CD4-positive, alpha-beta T cell (primary cell): Measurements from ENCODE around the gene STIP1. TPM values are rescaled to one million over a fixed set of nuclear protein-coding genes. Genes with fewer than 3 reads are reported as not detected.
A peak's percentile ranks its signal among the peaks of the same experiment; 100 is the strongest.

Experiments
- ATAC-seq: fragments of 200-7000 bp; cut with Tn5 transposase; one replicate; pipeline ENCODE4 v1.10.0; 2022; ENCODE audit warnings: mild to moderate bottlenecking; ENCODE audit not compliant: poor library complexity
- CTCF ChIA-PET: fragments of 350-600 bp; sonication (Branson Sonifier 250); formaldehyde crosslinking; loops from one replicate; lab custom pipeline; 2021; ENCODE audit warnings: antibody characterized with exemption, inconsistent platforms; lab: Charles Lee
- POLR2A ChIA-PET: fragments of 350-600 bp; sonication (Branson Sonifier 250); formaldehyde crosslinking; loops from one replicate; lab custom pipeline; 2021; ENCODE audit warnings: antibody characterized with exemption, inconsistent platforms; lab: Charles Lee
- DNase-seq, 14 experiments: peaks; one replicate each; pipeline ENCODE4 v3.0.0-alpha.2; 2013 to 2020; ENCODE audit warnings: mixed read lengths in 2 of 14
- H3K27ac ChIP-seq, 2 donors: one replicate each; pipeline versions ENCODE4 v1.5.1 to v1.7.0; 2013; ENCODE audit warnings: low read length in 2 of 2, low read depth in 1 of 2, mild to moderate bottlenecking in 1 of 2
- H3K27me3 ChIP-seq, 2 experiments: 1 replicate in 1 of 2; 2 replicates in 1 of 2; pipeline versions ENCODE4 v1.6.1 to v1.7.0; 2013; ENCODE audit warnings: low read length in 2 of 2, control low read depth in 1 of 2, mild to moderate bottlenecking in 1 of 2, moderate library complexity in 1 of 2; ENCODE audit not compliant: insufficient read depth in 2 of 2, control insufficient read depth in 1 of 2
- H3K36me3 ChIP-seq: one replicate; pipeline ENCODE4 v1.6.1; 2013; ENCODE audit warnings: low read length, control low read depth; ENCODE audit not compliant: insufficient read depth
- H3K4me1 ChIP-seq: one replicate; pipeline ENCODE4 v1.6.1; 2013; ENCODE audit warnings: low read length, control low read depth; ENCODE audit not compliant: insufficient read depth
- H3K4me3 ChIP-seq: one replicate; pipeline ENCODE4 v1.5.1; 2013; ENCODE audit warnings: mild to moderate bottlenecking, low read length, moderate library complexity
- H3K9me3 ChIP-seq, 2 experiments: 1 replicate in 1 of 2; 2 replicates in 1 of 2; pipeline versions ENCODE4 v1.6.1 to v1.7.0; 2013; ENCODE audit warnings: low read length in 2 of 2, mild to moderate bottlenecking in 2 of 2, control low read depth in 1 of 2, moderate library complexity in 1 of 2; ENCODE audit not compliant: control insufficient read depth in 1 of 2, insufficient read depth in 1 of 2
- H3K27ac Mint-ChIP-seq: one replicate; pipeline ENCODE4 v1.8.0; 2020; ENCODE audit warnings: mixed read lengths
- H3K27me3 Mint-ChIP-seq: one replicate; pipeline ENCODE4 v1.8.0; 2021; ENCODE audit warnings: mixed read lengths
- H3K36me3 Mint-ChIP-seq: one replicate; pipeline ENCODE4 v1.8.0; 2021; ENCODE audit warnings: low read depth, mixed read lengths
- H3K4me1 Mint-ChIP-seq: one replicate; pipeline ENCODE4 v1.8.0; 2021; ENCODE audit warnings: low read depth, mixed read lengths
- H3K4me3 Mint-ChIP-seq: one replicate; pipeline ENCODE4 v1.8.0; 2020; ENCODE audit warnings: mild to moderate bottlenecking, mixed read lengths
- H3K9me3 Mint-ChIP-seq: one replicate; pipeline ENCODE4 v1.8.0; 2020; ENCODE audit warnings: mixed read lengths
- intact Hi-C, 2 experiments: fragments of 100-400 bp; cut with DNase I in 1 of 2; cut with micrococcal nuclease in 1 of 2; formaldehyde crosslinking; loops; one replicate each; pipeline versions ENCODE4 v1.15.1 to v1.9.0; 2023 to 2025; cut with DNase I, micrococcal nuclease
- total RNA-seq, 174 experiments: library from RNA in 2 of 174; stranded (reverse) in 2 of 174; gene quantifications; one replicate each; pipeline ENCODE4 v1.2.3 and lab custom pipeline; 2021 to 2026
- TF ChIP-seq, protein P1 (sequence below): fragments of 200-600 bp; IDR thresholded peaks from one replicate; pipeline ENCODE4 v1.8.0; 2022; ENCODE audit warnings: antibody characterized with exemption, mild to moderate bottlenecking

The STIP1 gene
- total RNA-seq, 2 experiments from 2014 or later: 29.0 to 37.5 TPM

DNA sequence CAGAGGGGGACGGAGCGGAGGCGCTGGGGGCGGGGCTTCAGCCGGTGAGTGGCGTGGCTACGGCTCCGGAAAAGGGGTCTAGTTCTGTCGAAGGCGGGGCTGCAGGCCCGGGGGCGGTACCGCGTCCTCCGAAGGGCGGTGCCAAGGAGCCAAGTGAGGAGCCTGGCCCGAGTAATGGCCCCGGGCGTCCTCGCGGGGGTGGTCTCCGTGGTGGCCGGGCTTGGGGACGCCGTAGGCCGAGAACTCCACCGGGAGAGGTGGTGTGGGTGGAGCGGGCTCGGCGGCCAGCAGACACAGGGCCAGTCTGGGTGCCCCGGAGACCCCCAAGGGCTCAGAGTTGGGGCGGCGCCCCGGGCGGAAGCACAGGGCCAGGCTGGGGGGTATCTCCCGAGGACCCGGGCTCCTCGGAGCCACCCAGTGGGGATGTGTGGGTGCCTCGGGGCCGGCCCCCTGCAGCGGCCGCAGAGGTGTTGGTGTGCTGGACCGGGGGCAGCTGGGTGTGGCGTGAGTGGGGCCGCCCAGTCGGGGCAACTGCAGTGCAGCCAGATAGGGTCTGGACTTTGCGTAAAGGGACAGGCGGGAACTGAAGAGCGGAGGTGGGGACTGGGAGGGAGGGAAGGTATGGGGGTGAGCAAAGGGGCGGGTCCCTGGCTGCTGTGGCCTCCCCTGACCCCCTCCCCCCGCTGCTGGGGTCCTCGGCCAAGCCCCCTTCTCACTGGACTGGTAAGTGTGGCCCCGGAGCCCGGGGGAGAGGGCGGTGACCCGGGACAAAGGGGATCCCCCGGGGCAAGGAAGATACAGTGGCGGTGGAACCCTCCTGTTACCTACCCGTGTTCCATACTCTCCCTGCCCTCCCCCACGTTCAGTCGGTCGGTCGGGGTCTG, 55.8 kb downstream of the STIP1 start:
- Mint-ChIP-seq H3K4me1 (peaks cover 45% of the 10 kb centered on the region), H3K27ac (peak overlapping the region; percentile 100), H3K9me3 (no peaks in the 10 kb centered on the region), H3K27me3 (no peaks in the 10 kb centered on the region), H3K4me3 (peak overlapping the region; percentile 98), H3K36me3 (peaks cover 34% of the 10 kb centered on the region)
- DNase-seq: peak in 7 of 14 experiments; percentile 99 to 100 (median 100)
- no peaks in the 10 kb centered on the region for H3K27me3 ChIP-seq
- TF ChIP-seq, protein P1, sequence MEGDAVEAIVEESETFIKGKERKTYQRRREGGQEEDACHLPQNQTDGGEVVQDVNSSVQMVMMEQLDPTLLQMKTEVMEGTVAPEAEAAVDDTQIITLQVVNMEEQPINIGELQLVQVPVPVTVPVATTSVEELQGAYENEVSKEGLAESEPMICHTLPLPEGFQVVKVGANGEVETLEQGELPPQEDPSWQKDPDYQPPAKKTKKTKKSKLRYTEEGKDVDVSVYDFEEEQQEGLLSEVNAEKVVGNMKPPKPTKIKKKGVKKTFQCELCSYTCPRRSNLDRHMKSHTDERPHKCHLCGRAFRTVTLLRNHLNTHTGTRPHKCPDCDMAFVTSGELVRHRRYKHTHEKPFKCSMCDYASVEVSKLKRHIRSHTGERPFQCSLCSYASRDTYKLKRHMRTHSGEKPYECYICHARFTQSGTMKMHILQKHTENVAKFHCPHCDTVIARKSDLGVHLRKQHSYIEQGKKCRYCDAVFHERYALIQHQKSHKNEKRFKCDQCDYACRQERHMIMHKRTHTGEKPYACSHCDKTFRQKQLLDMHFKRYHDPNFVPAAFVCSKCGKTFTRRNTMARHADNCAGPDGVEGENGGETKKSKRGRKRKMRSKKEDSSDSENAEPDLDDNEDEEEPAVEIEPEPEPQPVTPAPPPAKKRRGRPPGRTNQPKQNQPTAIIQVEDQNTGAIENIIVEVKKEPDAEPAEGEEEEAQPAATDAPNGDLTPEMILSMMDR: no peak
- intact Hi-C loops: loop anchor here (1.0 to 5.0 kb wide), 7 partner anchors 11 to 63 kb away; partner anchors contain the start of genes DNAJC4 (in 2 of the 2), ESRRA (in 2 of the 2), FERMT3 (in 2 of the 2) and GPR137 (in 2 of the 2)
- peaks cover 60% of the 10 kb centered on the region for H3K4me1 ChIP-seq
- CTCF ChIA-PET: interaction anchor here (0.9 to 1.9 kb wide), 5 partner anchors 10 to 63 kb away, joined by 4 to 10 read pairs (median 7); partner anchors contain the start of genes NUDT22, PLCB3 and TRPT1
- H3K4me3 ChIP-seq: peak overlapping the region; percentile 80
- POLR2A ChIA-PET: interaction anchor here (0.6 to 6.2 kb wide), 23 partner anchors 8 to 1589 kb away, joined by 3 to 69 read pairs (median 5); partner anchors contain the start of genes BAD, CCDC88B, DNAJC4 and FERMT3
- H3K9me3 ChIP-seq: no peaks in the 10 kb centered on the region
- peaks cover 22% of the 10 kb centered on the region for H3K36me3 ChIP-seq
- no peak for ATAC-seq
- H3K27ac ChIP-seq: peak overlapping the region; percentile 97 to 100

DNA sequence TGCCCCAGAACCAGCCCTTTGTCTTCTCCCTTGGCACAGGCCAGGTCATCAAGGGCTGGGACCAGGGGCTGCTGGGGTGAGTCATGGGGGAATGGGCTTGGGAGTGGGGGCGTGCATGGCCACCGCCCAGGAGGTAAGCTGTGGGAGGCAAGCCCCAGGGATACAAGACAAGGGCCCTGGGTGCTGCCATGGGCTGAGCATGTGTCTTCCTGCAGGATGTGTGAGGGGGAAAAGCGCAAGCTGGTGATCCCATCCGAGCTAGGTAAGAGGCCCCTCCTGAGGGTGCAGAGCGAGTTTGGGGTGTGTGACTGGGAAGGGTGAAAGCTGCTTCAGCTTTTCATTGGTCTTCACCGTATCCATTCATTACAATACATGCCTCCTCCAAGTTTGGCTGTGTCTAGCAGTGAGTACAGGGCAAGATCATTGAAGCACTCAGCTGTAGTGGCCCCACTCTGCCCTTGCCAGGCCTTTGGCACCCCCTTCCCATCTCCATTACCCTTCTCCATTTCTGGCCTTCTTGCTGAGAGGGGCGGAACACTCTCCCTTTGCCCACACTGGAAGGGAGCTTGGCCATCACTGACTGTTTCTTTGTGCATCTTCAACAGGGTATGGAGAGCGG, 57.4 kb downstream of the STIP1 start:
- Mint-ChIP-seq H3K27me3 (no peaks in the 10 kb centered on the region), H3K9me3 (no peaks in the 10 kb centered on the region), H3K4me1 (peaks cover 57% of the 10 kb centered on the region), H3K36me3 (peaks cover 30% of the 10 kb centered on the region), H3K27ac (peak overlapping the region; percentile 100), H3K4me3 (peak overlapping the region; percentile 81)
- TF ChIP-seq, protein P1: no peak
- Histone ChIP-seq H3K4me3 (no peak overlapping the region), H3K4me1 (peaks cover 62% of the 10 kb centered on the region), H3K27ac (no peak overlapping the region), H3K36me3 (peaks cover 10% of the 10 kb centered on the region), H3K9me3 (no peaks in the 10 kb centered on the region), H3K27me3 (no peaks in the 10 kb centered on the region)
- ATAC-seq (no peak), DNase-seq (no peak)
- POLR2A ChIA-PET: interaction anchor here (0.9 to 6.2 kb wide), 7 partner anchors 13 to 74 kb away, joined by 4 to 69 read pairs (median 11); partner anchors contain the start of genes DNAJC4, ESRRA, FERMT3 and PRDX5
- intact Hi-C loops: loop anchor here (2.0 to 5.0 kb wide), 2 partner anchors 36 to 61 kb away; partner anchors contain the start of genes FERMT3 (in 2 of the 2) and ESRRA (in 1 of the 2)
- CTCF ChIA-PET: interaction anchor here (1.1 to 3.8 kb wide), 4 partner anchors 8 to 58 kb away, joined by 3 to 12 read pairs (median 7); partner anchors contain the start of gene PLCB3

DNA sequence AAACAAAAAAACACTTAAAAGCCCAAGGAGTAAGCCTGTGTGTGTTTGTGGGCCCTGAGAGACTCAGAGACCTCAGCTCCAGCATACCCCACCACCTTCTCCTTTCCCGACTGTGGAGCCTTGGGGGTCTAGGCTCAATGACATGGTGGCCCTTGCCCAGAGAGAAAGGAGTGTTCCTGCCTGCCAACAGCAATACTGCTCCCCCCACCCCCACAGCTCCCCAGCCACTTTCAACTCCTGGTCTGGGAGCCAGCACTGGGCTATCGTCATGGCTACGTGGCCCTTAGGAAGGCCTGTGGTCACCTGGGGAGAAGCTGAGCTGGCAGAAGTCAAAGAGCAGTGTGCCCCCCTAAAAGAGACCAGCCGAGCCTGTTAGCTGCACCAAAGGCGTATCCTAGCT, 58.1 kb downstream of the STIP1 start:
- Mint-ChIP-seq H3K27ac (peak overlapping the region; percentile 100), H3K27me3 (no peaks in the 10 kb centered on the region), H3K4me1 (peaks cover 52% of the 10 kb centered on the region), H3K4me3 (peak overlapping the region; percentile 81), H3K36me3 (peaks cover 30% of the 10 kb centered on the region), H3K9me3 (no peaks in the 10 kb centered on the region)
- ATAC-seq (no peak), DNase-seq (no peak)
- H3K36me3 ChIP-seq: peaks cover 10% of the 10 kb centered on the region
- POLR2A ChIA-PET: interaction anchor here (1.3 to 6.2 kb wide), 6 partner anchors 14 to 73 kb away, joined by 6 to 69 read pairs (median 13); partner anchors contain the start of genes DNAJC4, ESRRA, FERMT3 and PRDX5
- no peak overlapping the region for H3K4me3 ChIP-seq
- no peaks in the 10 kb centered on the region for H3K27me3 ChIP-seq
- TF ChIP-seq, protein P1: no peak
- no peaks in the 10 kb centered on the region for H3K9me3 ChIP-seq
- H3K4me1 ChIP-seq: peaks cover 61% of the 10 kb centered on the region
- no peak overlapping the region for H3K27ac ChIP-seq
- intact Hi-C loops: loop anchor here (5.0 kb wide), 1 partner anchor 37 kb away; the partner anchor contains the start of gene FERMT3 (in 2 of the 2)
- CTCF ChIA-PET: interaction anchor here (1.5 to 3.9 kb wide), 4 partner anchors 40 to 60 kb away, joined by 9 to 15 read pairs (median 12); no protein-coding TSS in a partner anchor
